NT2/D1 (cell line): ENCODE results near the gene ZDHHC5.

ENCODE experiments used
- SUZ12 ChIP-seq: IDR thresholded peaks from 2 replicates; pipeline ENCODE4 v1.6.1; 2011; ENCODE audit not compliant: insufficient read length, insufficient read depth; ENCODE audit errors: extremely low read depth
- YY1 ChIP-seq: IDR thresholded peaks from 2 replicates; pipeline ENCODE4 v1.6.1; 2011; ENCODE audit not compliant: insufficient read length, insufficient read depth
- ZNF274 ChIP-seq: IDR thresholded peaks from 2 replicates; pipeline ENCODE4 v1.6.1; 2011; ENCODE audit warnings: mild to moderate bottlenecking, low read depth, low read length

DNA sequence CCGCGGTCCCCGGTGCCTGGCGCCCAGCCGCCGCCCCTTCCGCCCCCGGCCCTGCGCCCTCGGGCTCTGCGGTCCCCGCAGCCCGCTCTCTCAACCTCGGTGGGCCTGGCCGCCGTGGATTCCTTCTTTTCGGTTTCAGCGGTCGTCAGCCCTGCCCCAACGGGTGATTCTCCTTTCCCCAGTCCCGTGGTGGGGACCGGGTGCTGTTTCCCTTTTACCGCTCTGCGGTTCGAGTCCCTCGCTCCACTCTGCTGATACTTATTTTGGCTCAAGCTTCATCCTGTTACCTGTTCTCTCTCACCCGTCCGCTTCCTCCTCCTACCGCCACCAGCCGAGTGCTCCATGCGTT is 494 bp downstream of the ZDHHC5 start:
- no peak for TF ChIP-seq YY1
- no peak for TF ChIP-seq ZNF274
- TF ChIP-seq SUZ12, result no peak
